ENCODE results near the gene FNDC3B. TPM values are rescaled to one million over a fixed set of nuclear protein-coding genes. Genes with fewer than 3 reads are reported as not detected.

Gene FNDC3B
- total and polyA plus RNA-seq, 2 of the 8 experiments (the other 6 are each of a cell fraction or from before 2014, with no cell fraction given) = 14.1 to 44.4 TPM

- no peak overlapping the region for H2AFZ ChIP-seq (ENCODE audit: low read length)
- H3K9me3 ChIP-seq (ENCODE audit: insufficient read depth in 2 of 2, low read depth in 1 of 2, low read length in 1 of 2) = no peaks in the 10 kb centered on the region
- no peak overlapping the region for H3K27ac ChIP-seq (ENCODE audit: low read depth, low read length)
- H3K27me3 ChIP-seq (replicated peaks in 1 of 4; ENCODE audit: control insufficient read depth in 3 of 4, extremely low read depth in 1 of 4, insufficient read depth in 3 of 4, low read length in 3 of 4) = no peaks in the 10 kb centered on the region
- ChIA-PET POLR2A (ENCODE audit: partially characterized antibody) (no interaction called here), CTCF (ENCODE audit: partially characterized antibody) (interaction anchor here (0.7 to 1.3 kb wide), 5 partner anchors 8 to 760 kb away, joined by 3 to 4 read pairs (median 3); no protein-coding TSS in a partner anchor)
- H3K23ac ChIP-seq (ENCODE audit: insufficient read length) = no peak overlapping the region
- H3K4me1 ChIP-seq (replicated peaks in 1 of 4; ENCODE audit: control insufficient read depth in 3 of 4, insufficient read depth in 4 of 4, low read length in 3 of 4) = peaks cover 2 to 30% (median 13%) of the 10 kb centered on the region in 4 experiments
- H2BK5ac ChIP-seq (ENCODE audit: low read depth, low read length) = no peak overlapping the region
- H3K36me3 ChIP-seq (ENCODE audit: control insufficient read depth in 2 of 4, insufficient read depth in 4 of 4, low read length in 3 of 4) = no peaks in the 10 kb centered on the region
- no peak overlapping the region for H2BK15ac ChIP-seq (ENCODE audit: low read length)
- no peak overlapping the region for H3K4me3 ChIP-seq (ENCODE audit: extremely low read depth in 1 of 4, insufficient read depth in 2 of 4, low read depth in 3 of 4, low read length in 4 of 4)
- no peak overlapping the region for H4K5ac ChIP-seq (ENCODE audit: insufficient read length, low read depth, low read length)
- peaks cover 6 to 10% of the 10 kb centered on the region in 2 experiments for H4K20me1 ChIP-seq (replicated peaks in 1 of 2; ENCODE audit: control insufficient read depth in 1 of 2, insufficient read depth in 2 of 2, low read length in 2 of 2)
- H3K4me2 ChIP-seq (ENCODE audit: insufficient read depth in 1 of 2, low read depth in 2 of 2, low read length in 2 of 2) = no peak overlapping the region
- DNase-seq (ENCODE audit: low read depth in 1 of 2, low spot score in 2 of 2) (no peak), FAIRE-seq (no peak)
- H3K4ac ChIP-seq (replicated peaks; ENCODE audit: insufficient read length, low read depth, low read length) = no peak overlapping the region
- no peak overlapping the region for H2AK5ac ChIP-seq (ENCODE audit: low read depth, low read length)
- TF ChIP-seq GTF2F1 (IDR thresholded peaks at IDR 0.05; ENCODE audit: borderline replicate concordance, low read depth, low read length) = no peak
- no peak for TF ChIP-seq PHF8 (conservative IDR thresholded peaks at IDR 0.05; ENCODE audit: low read depth, low read length)
- TF ChIP-seq TAF1 (IDR thresholded peaks at IDR 0.05; ENCODE audit: low read depth, low read length) = no peak
- TF ChIP-seq SIN3A (conservative IDR thresholded peaks at IDR 0.05 in 1 of 2, IDR thresholded peaks at IDR 0.05 in 1 of 2; ENCODE audit: low read depth in 1 of 2, low read length in 2 of 2) = no peak
- no peak for TF ChIP-seq SP1 (IDR thresholded peaks at IDR 0.05; ENCODE audit: low read depth, low read length)
- no peak for TF ChIP-seq ATF3 (IDR thresholded peaks at IDR 0.05; ENCODE audit: insufficient read depth, low read depth, low read length)
- TF ChIP-seq JUND (IDR thresholded peaks at IDR 0.05; ENCODE audit: low read length) = no peak
- peaks cover 0 to 63% of the 10 kb centered on the region in 2 experiments; a peak in 2 of 4 replicates for H3K79me2 ChIP-seq (ENCODE audit: control insufficient read depth in 1 of 2, insufficient read depth in 2 of 2, low read length in 2 of 2)
- H2BK20ac ChIP-seq (ENCODE audit: low read length) = no peak overlapping the region
- no peaks in the 10 kb centered on the region for H3K23me2 ChIP-seq (ENCODE audit: low read depth, low read length)
- H3K56ac ChIP-seq (replicated peaks; ENCODE audit: insufficient read length, low read depth, low read length) = no peak overlapping the region
- no peak overlapping the region for H2BK12ac ChIP-seq (ENCODE audit: low read depth, low read length)
- no peak overlapping the region for H3K14ac ChIP-seq (ENCODE audit: insufficient read length)
- H2BK120ac ChIP-seq (replicated peaks; ENCODE audit: low read depth, low read length) = no peak overlapping the region
- H4K8ac ChIP-seq (ENCODE audit: extremely low read depth, insufficient read depth, low read length) = no peak overlapping the region
- no peaks in the 10 kb centered on the region; the same call in 1 of the 2 replicates for H3K79me1 ChIP-seq (ENCODE audit: low read depth, low read length)
- no peak overlapping the region for H3K18ac ChIP-seq (ENCODE audit: extremely low read depth, low read length)
- WGBS, 2 experiments (ENCODE audit: extremely low coverage in 1 of 2, insufficient coverage in 1 of 2, insufficient read length in 1 of 2, insufficient replicate concordance in 2 of 2, low coverage in 1 of 2, low lambda C conversion rate in 2 of 2, missing lambda C conversion rate in 1 of 2) = 71% methylated on average over 3 of the region's 4 CpGs; no CpG with 5 or more reads in 1 of the 2 experiments
- no peak overlapping the region for H3K9ac ChIP-seq (replicated peaks in 1 of 4; ENCODE audit: extremely low read depth in 1 of 4, low read depth in 3 of 4, low read length in 3 of 4)
- no peak overlapping the region for H4K91ac ChIP-seq (replicated peaks; ENCODE audit: insufficient read length, low read length)
Observed at GRCh38 chr3:172213904-172214303, 174.5 kb downstream of the FNDC3B start.
